ENCODE data around the gene ANXA1.

Gene ANXA1

GRCh38 chr9:73143711-73144328 lies 7.8 kb upstream of the ANXA1 start:
- Histone ChIP-seq H3K36me3 (replicated peaks) (no peaks in the 10 kb centered on the region), H3K27ac (peak overlapping the region; percentile 34), H3K27me3 (replicated peaks) (no peaks in the 10 kb centered on the region), H3K4me3 (ENCODE audit: low read depth, low read length) (no peak overlapping the region)
- no peak for TF ChIP-seq CTCF (IDR thresholded peaks at IDR 0.05; ENCODE audit: low read depth, low read length, missing control alignments)
- DNase-seq = peak; percentile 56
- in situ Hi-C loops (cut with HindIII; ENCODE audit: low pct_ligation_motif_present, low sequenced_read_pairs) = no loop called here

GRCh38 chr9:73146111-73146815 lies 5.4 kb upstream of the ANXA1 start:
- DNase-seq = no peak
- in situ Hi-C loops (cut with HindIII; ENCODE audit: low pct_ligation_motif_present, low sequenced_read_pairs) = no loop called here
- Histone ChIP-seq H3K27ac (no peak overlapping the region), H3K27me3 (replicated peaks) (no peaks in the 10 kb centered on the region), H3K4me3 (ENCODE audit: low read depth, low read length) (no peak overlapping the region), H3K36me3 (replicated peaks) (no peaks in the 10 kb centered on the region)
- no peak for TF ChIP-seq CTCF (IDR thresholded peaks at IDR 0.05; ENCODE audit: low read depth, low read length, missing control alignments)

- DNase-seq = no peak
- Histone ChIP-seq H3K27me3 (replicated peaks) (no peaks in the 10 kb centered on the region), H3K36me3 (replicated peaks) (no peaks in the 10 kb centered on the region), H3K27ac (peak overlapping the region; percentile 81), H3K4me3 (ENCODE audit: low read depth, low read length) (no peak overlapping the region)
- TF ChIP-seq CTCF (IDR thresholded peaks at IDR 0.05; ENCODE audit: low read depth, low read length, missing control alignments) = no peak
- in situ Hi-C loops (cut with HindIII; ENCODE audit: low pct_ligation_motif_present, low sequenced_read_pairs) = no loop called here
These were observed 3.2 kb upstream of the ANXA1 start for GRCh38 chr9:73148447-73148937.

- TF ChIP-seq CTCF (IDR thresholded peaks at IDR 0.05; ENCODE audit: low read depth, low read length, missing control alignments) = no peak
- DNase-seq = peak; percentile 83
- H3K27ac ChIP-seq = peak overlapping the region; percentile 81
- no peaks in the 10 kb centered on the region for H3K27me3 ChIP-seq (replicated peaks)
- H3K36me3 ChIP-seq (replicated peaks) = peaks cover 7% of the 10 kb centered on the region
- peak overlapping the region; percentile 18 for H3K4me3 ChIP-seq (ENCODE audit: low read depth, low read length)
- in situ Hi-C loops (cut with HindIII; ENCODE audit: low pct_ligation_motif_present, low sequenced_read_pairs) = loop anchor here (25.0 kb wide), 1 partner anchor 287 kb away; no protein-coding TSS in a partner anchor
These were observed 2.1 kb upstream of the ANXA1 start for GRCh38 chr9:73149371-73150067.

GRCh38 chr9:73152543-73152844 lies 829 bp downstream of the ANXA1 start:
- Histone ChIP-seq H3K27ac (peak overlapping the region; percentile 81), H3K4me3 (ENCODE audit: low read depth, low read length) (peak overlapping the region; percentile 68), H3K27me3 (replicated peaks) (no peaks in the 10 kb centered on the region), H3K36me3 (replicated peaks) (peaks cover 11% of the 10 kb centered on the region)
- TF ChIP-seq CTCF (IDR thresholded peaks at IDR 0.05; ENCODE audit: low read depth, low read length, missing control alignments) = no peak
- DNase-seq = no peak
- in situ Hi-C loops (cut with HindIII; ENCODE audit: low pct_ligation_motif_present, low sequenced_read_pairs) = loop anchor here (25.0 kb wide), 1 partner anchor 290 kb away; no protein-coding TSS in a partner anchor

Measured in brain microvascular endothelial cell (primary cell).